Measurements from ENCODE around the gene CCL8.

- no peak for TF ChIP-seq SUZ12 (IDR thresholded peaks at IDR 0.05; ENCODE audit: extremely low read depth, insufficient read depth, insufficient read length)
- no peak for TF ChIP-seq ZNF274 (IDR thresholded peaks at IDR 0.05; ENCODE audit: low read depth, low read length)
Measured at GRCh38 chr17:34365340-34365739, 46.1 kb downstream of the CCL8 start.

Data from NT2/D1 (cell line).